Activated CD4-positive, CD25-positive, alpha-beta regulatory T cell treated with anti-CD3 and anti-CD28 coated beads, Interleukin-2, amount 50 U/mL, for 72 hours (primary cell): ENCODE data around the gene TSHZ2.

Experiments used
- DNase-seq: peaks from one replicate; pipeline ENCODE4 v3.0.0; 2021

Gene TSHZ2

DNA sequence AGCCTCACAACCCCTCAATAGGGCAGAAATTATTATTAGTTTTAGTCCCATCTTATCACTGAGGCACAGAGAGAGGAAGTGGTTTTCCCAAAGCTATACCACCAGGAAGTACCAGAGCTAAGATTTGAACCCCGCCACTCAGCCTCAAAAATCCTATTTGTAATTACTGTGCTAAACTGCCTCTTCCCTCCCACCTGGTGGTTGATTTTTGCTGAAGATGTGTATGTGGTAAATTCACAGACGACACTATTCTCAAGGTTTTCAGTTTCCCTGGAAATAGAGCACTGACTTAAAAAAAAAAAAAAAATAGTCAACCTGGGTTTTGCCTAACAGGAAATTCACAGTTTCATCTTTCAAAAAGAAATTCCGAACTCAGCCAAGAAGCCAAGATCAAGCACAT lies 57.9 kb downstream of the TSHZ2 start:
- DNase-seq: no peak

DNA sequence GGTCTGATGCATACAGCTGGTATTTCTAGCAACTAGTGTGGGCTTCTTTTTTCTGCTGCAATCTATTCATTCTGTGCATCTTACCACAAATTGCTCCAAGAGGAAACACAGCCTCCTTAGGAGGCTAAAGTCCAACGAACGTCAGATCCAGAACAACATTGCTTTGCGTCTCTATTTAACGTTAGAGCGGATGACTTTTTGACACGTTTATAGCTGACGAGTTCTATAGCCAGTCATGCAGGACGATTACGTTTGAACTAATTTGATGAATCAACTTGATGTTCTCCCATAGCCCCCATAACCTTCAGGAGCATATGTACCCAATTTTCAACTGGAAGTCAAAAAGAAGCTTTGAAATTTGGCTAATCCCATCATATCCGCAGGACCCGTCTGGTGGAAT lies 59.9 kb downstream of the TSHZ2 start:
- DNase-seq: no peak

DNA sequence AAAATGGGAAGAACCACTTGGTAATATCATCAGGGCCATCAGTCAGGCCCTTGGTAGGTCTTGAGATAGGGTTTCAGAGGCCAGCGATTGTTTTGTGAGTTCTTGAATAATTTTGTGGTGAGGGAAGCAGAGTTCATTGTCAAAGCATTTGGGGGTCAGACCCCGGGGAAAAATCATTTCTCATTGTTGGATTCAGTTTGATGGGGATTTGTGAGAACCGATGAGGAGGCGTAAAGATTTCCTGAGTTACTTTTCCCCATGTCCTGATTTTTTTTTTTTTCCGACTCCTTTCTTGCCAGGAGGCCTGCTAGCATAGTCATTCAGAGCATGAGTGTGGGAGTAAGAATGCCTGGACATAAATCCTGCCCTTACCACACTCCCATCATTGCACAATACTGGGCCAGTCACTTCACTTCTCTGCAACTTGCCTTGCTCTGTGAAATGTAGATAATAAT lies 60.3 kb downstream of the TSHZ2 start:
- DNase-seq: no peak

DNA sequence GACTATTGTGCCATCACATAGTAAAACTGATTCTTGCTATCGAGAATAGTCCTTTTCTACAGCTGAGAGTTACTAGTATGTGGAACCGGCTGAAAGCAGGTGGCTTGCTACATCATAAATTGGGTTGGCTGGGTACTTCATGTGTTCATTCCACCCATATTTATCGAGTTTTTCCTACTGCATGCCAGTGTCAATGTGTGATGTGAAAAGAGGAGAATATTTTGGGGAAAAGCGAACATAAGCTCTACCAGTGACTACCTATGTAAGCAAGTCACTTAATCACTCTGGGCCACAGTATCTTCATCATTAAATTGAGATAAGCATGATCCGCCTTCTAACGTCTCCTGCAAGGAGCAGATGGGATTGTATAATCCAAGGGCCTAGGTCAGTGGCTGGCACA lies 61.0 kb downstream of the TSHZ2 start:
- DNase-seq: no peak

DNA sequence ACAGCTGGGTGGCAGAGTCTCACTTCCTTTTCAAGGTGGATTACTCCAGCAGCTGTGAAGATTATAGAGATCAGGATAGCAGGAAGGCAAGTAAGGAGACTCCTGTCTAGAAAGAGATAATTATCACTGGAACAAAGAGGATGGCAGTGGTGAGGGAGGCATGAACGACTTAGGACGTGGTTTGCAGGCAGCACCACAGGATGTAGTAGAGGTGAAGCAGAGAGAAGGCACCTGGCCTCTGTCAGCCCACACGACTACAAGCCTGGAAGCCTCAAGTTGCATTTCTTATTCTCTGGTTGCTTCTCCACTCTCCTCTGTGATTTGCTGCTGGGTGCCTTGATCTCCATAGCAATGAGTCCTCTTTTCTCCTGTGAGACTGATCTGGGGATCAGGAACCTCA lies 62.7 kb downstream of the TSHZ2 start:
- no peak for DNase-seq

DNA sequence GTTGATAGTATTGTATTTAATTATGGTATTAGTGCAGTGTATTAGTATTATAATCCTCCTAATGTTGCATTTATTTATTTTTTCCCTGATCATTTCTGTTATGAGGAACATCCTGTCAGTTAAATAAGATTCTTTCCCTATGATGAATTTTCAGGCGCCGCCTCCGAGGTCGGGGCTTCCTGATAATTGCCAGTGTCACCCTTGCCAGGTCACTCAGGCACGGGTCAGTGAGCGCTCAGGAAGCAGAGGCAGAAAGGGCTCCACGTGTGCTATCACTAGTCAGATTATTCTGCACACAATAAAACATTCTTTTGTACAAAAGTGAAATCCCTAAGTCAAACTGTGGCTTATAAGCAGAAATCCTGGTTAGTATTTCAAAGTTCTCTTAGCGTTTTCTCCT lies 64.8 kb downstream of the TSHZ2 start:
- no peak for DNase-seq

DNA sequence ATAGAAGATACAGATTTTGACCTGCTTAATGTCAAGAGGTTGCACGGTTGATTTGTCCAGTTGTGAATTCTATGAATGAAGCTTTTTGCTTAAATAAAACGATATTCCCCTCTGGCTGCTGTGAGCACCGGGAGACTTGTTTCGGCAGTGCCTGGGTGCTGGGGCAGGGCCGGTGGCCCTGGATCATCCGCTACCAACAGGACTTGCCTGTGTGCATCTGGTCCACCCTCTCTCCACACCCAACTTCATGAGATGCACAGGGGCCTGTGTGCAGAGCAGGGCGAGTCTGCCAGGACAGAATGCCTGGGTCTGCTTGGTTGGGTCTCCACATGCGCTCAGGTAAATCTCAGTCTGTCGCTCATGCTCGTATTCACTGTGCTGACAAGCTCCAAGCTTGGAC lies 65.5 kb downstream of the TSHZ2 start:
- DNase-seq: no peak

DNA sequence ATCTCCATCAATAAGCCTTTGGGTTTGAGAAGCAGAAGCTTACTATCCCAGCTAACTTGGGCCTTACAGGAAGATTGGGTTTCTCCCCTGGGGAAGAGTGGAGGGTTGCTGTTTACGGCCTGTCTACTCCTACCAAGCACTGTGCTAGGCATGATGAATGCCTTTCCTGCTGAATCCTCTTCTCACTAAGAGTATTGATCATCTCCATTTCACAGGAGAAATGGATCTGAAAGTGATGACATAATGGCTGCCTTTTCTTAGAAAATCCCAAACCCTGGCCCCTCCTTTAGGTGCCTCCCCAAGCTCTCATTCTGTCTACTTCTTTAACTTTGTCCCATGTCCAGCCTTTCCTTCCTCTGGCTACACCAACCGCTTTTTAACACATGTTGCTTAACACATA lies 66.1 kb downstream of the TSHZ2 start:
- no peak for DNase-seq

DNA sequence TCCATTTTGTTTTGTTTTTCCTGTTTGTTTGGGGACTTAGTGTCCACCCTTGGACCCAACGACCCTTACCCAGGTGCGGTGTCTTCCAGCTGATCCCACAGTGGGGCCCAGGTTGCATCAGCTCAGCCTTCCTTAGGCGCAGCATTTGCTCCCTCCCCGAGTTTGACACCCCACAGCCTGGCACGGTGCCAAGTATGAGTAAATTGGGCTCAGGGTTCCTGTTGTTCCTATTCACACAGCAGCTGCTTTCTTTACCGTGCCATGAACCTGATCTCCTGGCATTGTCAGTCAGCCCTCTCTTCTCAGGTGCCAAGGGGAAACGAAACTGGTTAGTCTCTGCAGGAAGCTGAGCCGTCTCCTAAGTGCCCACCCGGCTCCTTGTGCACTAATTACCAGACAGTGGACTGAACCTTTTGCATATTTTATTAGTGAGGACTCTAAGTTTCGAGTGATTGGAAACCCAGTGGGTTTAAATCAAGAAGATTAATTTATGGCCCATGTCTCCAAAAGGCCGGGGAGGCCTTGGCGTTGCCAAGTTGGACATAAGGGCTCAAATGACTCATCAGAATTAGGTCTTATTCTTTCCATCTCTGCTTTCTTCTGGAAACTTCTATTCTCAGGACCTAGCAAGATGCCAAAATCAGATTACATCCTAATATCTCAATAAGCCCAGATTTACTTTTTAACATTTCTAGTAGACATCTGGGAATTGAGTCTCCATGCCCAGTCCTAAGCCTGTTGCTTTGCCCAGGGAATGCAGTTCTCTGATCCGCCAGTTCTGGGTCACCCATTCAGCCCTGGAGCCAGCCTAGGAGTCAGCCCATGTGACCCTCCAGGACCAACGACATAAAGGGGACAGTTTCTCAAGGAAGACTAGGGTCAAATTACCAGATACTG lies 68.8 kb downstream of the TSHZ2 start:
- DNase-seq: no peak

DNA sequence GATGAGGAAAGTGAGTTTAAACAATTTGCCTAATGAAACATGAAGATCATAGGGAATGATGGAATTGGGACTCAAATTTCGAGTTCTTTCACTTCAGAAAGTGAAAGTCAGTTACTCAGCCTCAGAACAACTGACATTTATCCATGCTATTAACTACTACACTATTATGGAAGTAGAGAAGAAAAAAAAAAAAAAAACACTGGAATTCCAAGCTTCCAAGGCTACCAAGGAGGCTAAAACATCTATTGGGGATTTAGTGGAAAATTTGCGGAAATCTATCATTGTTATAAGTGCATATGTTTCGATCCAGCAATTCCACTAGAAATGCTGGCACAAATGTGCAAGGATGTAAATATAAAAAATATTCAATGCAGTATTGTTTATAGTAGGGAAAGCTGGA lies 70.4 kb downstream of the TSHZ2 start:
- DNase-seq: no peak

DNA sequence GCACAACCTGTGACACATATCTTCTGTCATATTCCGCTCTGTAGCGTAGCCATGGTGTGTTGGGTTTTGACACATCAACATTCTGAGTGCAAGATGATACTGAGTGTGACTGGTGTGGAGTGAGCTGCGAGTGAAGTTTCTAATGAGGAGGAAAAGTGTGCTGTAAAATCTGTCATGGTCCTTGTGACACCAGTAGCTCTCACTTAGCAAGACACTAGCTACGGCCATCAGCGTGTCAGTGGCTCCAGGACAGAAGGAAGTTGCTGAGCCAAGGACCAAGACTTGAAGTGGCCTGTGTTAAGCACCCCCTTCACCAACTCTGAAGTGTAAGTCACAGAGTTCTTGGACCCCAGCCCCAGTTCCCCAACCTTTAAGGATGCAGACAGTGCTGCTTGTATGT lies 72.1 kb downstream of the TSHZ2 start:
- no peak for DNase-seq

DNA sequence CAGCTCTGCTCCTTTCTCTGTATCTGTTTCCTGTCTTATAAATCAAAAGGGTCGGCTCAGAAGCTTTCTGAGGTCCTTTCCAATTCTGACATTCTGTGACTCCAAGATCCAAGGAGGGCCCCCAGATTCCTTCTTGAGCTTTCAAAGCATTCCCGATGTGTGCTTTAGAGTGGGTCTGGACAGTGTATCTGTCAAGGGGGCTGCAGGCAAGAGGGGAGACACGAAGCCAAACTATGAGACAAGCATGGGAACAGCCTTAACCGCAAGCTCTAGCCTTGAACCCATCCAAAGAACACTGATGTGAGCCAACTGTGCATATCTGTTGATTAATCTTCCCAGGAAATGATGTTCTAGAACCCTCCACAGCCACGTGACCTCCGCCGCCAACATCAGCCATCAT lies 73.8 kb downstream of the TSHZ2 start:
- no peak for DNase-seq

DNA sequence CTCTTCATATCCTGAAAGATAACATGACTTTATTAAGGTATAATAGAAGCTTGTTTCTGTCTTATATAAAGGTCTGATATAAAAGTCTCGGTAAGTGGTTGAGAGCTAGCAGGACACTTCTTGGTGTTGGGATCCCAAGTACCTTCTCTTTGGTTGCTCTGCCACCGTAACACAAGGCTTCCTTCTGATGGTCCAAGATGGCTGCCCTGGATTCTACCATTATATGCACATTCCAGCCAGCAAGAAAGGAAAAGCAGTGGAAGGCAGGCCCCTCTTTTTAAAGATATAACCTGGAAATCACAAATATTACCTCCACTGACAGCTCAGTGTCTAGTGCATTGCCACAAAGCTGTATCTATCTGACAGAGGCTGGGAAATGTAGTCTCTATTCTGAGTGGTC lies 75.0 kb downstream of the TSHZ2 start:
- no peak for DNase-seq

DNA sequence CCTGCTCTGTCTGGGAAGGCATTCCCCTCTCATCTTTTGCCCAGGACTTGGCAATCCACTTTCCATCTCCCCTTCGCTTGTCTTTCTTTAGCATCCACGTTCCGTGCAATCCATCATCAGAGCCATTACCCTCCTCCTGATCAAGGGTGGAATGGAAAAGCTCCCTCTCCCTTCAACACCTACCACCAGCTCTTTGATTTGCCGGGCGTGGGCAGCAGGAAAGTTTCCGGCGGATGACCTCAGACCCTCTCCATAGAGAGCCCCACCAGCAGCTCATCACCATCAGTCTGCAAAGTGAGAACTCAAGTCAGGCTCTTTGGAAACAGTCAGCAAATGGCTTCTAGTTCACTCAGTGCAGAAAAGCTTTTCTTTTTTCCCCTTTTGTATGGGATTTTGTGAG lies 76.2 kb downstream of the TSHZ2 start:
- DNase-seq: no peak

DNA sequence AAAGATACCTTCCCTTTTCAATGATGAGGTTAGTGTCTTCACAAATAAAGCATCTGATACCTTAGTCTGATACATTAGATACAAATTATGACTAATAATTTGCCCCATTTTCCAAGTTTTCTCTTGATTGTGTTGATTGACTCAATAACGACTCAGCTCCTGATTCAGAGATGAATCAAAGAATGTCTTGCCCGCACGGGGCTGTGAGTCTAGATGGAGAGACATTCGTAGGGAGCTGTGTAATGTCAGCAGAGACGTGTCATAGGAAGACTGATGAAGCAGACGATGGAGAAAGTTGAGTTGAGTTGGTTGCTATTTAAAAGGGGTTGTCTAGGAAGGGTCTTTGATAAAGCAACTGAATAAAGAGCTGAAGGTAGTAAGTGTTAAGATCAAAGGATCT lies 78.2 kb downstream of the TSHZ2 start:
- no peak for DNase-seq

DNA sequence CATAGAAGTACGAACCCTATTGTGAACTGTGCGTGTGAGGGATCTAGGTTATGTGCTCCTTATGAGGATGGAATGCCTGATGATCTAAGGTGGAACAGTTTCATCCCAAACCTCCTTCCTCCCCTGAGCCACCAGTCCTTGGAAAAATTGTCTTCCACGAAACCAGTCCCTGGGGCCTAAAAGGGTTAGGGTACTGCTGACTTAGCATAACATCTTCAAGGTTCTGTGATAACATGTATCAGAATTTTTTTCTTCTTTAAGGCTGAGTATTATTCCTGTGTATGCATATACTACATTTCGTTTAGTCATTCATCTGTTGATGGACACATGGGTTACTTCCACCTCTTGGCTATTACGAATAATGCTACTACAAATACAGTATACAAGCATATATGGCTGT lies 80.2 kb downstream of the TSHZ2 start:
- DNase-seq: no peak

DNA sequence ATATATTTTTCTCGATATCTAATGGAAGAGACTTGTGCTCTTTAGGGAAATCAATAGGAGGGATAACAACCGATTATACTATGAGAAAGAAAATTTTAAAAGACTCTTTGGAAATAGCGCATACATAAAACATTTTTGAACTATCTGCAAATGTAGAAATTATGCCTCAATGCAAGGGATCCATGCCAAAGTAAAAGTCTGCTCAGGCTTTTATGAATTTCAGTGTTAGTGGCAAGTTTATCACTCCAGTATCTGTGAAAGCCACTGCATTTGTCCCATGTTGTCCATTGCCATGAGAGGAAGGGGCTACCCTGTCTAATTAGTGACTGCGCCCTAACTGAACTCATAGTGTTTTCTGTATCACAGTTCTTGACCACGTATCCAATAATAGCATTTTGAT lies 81.4 kb downstream of the TSHZ2 start:
- no peak for DNase-seq

DNA sequence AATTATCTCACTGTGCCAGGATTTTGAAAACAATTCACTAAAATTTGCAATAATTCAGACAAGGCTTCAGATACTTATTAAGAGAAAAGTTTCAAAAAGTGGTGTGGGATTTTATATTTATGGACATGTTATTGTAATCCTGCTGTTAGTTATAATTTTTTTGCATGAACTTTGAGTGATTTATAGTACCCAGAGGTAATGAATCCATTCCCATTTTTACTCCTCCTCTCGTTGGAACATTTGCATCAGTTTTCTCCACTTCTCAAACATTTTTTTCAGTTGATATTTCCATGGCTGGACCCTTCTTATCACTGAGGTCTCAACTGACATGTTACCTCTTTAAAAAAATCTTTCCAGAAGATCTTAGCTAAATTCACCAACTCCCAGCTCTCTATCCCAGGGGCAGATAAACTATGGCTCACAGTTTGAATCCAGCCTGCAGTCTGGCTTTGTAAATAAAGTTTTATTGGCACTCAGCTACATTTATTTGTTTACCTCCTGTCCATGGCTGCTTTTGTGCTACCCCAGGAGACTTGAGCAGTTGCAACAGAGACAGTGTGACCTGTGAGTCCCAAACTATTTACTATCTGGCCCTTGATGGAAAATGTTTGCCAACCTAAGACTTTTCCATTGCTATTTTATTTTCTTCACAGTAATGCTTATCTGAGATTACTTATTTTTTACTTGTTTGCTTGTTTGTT lies 83.4 kb downstream of the TSHZ2 start:
- no peak for DNase-seq

DNA sequence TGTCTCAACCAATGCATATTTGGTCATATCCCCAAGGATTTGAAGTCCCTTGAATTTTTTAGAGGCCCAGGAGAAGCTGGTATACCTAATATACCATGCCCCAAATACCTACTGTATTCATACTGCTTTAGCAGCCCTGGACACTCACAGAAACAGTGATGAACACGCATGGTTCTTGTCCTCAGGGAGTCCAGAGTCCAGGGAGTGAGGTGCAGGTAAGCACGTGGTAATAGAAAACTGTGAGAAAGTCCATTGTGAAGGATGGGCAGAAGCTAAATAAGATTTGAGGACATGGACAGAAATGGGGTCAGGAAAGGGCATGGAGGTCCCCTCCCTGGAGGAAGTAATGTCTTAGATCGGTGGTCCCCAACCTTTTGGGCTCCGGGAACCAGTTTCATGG lies 85.4 kb downstream of the TSHZ2 start:
- no peak for DNase-seq

DNA sequence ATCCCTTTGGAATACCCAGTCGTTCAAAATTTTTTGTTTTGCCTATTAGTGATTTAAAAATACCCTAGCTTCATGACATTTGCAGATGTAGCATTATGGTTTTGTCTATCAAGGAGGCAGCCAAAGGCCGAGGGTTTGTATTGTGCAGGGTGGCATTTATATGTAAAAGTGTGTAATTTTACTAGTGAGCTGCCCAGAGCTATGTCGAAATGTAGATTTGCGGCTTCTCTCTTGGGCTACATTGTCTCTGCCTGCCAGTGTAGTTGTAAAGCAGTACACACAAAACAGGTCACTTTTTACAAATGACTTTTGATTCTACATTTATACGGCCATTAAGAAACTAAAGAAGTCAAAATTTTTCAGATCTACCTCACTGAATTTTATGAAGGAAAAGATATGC lies 87.7 kb downstream of the TSHZ2 start:
- no peak for DNase-seq

DNA sequence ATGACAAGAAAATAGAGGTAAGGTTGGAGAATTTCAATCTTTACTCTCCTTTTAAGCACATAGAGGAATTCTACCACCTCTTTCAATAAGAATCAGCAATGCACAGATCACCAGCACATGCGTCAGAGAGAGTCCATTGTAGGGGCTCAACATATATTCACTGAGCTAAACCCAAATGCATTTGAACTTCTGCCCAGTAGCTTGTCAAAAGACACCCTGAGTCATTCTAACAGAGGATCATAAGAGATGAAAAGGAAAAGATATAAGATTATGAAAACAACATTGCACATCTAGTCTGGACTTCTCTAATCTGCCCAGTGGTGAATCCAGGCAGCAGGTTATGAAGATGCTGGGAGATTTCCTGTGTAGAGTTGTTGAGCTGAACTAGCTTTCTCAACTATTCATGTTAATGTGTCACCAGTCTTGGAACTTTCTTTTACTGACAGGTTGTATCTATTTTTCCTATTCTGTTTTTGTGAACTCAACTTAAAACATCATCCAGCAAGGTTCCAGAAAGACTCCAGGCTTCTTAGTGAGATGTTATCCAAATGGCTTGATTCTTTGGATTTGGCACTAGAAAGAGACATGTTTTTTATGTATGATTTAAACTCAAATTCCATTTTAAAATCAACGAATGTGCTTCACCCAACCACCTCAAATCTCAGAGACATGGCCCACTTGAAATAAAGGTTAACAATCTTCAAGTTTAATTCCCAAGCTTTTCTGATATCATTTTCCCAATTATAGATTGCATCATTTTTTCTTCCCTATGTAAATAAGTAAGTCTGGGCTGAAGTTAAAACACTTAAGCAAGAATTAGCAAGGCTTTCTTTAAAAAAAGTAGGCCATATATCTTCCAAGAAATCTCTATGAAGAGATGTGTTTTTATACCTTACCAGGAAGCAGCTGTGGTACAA lies 89.3 kb downstream of the TSHZ2 start:
- DNase-seq: no peak

DNA sequence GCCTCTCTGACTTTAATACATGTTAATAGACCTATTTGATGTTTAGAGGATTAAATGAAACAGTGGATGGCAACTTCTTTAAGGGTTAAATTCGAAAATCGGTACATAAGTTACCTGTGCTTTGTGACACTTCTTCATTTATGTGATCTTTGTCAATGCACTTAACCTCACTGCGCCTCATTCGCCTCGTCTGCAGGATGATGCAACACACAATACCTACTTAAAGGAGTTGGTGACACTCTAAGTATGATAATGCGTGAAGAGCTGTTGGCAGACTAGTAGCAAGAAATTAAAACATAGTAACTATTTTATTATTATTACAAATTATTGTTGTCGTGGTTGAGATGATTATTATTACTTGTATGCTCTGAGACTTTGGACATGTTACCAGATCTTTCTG lies 92.8 kb downstream of the TSHZ2 start:
- no peak for DNase-seq

DNA sequence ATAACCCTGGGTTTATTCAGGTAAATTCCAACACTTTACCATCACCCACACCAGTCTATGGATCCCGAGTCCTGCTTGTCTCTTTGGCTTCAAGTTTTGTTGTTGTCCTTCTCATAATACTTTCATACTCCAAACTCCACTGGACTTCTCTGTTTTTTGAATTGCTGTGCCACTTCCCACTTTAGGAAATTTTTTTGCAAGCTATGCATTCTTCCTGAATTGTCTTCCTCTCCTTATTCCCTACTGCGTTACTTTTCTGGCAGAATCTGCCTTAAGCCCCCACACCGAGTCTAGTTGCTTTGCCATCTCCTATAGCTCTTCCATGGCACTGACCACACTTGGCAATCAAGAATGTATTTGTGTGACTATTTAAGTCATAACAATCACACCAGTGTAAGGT lies 96.1 kb downstream of the TSHZ2 start:
- DNase-seq: no peak

DNA sequence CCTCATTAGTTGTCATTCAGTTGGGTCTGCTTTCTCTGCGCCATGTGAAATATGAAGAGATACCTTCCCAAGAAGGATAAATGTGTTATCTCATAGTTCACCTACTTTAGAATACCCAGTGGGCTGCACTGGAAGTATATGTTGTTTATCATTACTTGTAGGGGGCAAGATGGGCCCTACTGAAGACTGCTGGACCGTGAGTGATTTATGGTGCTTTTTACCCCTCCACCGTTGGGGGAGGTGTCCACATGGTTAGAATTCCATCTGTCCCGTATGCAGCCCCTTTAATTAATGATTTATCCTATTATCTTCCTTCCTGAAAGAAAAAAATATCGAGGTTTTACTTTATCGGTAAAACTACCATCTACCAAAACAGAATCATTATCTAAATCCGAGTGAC lies 97.0 kb downstream of the TSHZ2 start:
- no peak for DNase-seq
